Esophagus squamous epithelium (tissue), 4 donors: ENCODE results near the gene AOX1.

ENCODE experiments used
- POLR2A ChIP-seq, 4 donors: fragments of 450-650 bp; IDR thresholded peaks; one replicate each; pipeline ENCODE4 v1.6.1; 2017; ENCODE audit warnings: antibody characterized with exemption in 4 of 4, mild to moderate bottlenecking in 4 of 4, moderate library complexity in 3 of 4
- TF ChIP-seq, protein P1 (sequence below), 6 experiments: fragments of 450-650 bp in 4 of 6; fragments of 200-600 bp in 2 of 6; sonication (generic) in 2 of 6; IDR thresholded peaks; one replicate each; pipeline ENCODE4 v1.5.1; 2016 to 2019; ENCODE audit warnings: antibody characterized with exemption in 6 of 6, mild to moderate bottlenecking in 4 of 6, moderate library complexity in 4 of 6

DNA sequence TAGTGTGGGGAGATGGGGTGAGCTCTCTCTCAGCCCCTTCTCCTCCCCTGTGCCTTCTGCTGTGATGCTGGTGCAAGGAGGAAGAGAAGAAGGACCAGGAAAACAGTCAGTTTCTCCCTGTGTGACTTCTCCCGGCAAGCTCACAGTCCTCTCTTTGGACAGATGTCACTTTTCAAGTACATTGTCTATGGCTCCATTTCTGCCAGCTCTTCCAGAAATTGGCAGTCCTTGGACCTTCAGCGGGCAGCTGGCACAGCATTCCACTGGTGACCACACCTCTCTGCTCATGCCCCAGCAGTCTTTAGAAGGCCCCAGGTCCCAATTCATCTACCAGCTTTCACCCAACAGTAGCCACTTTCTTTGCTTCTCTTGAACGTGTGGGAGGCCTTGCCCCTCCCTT is 63.9 kb downstream of the AOX1 start:
- TF ChIP-seq, protein P1, sequence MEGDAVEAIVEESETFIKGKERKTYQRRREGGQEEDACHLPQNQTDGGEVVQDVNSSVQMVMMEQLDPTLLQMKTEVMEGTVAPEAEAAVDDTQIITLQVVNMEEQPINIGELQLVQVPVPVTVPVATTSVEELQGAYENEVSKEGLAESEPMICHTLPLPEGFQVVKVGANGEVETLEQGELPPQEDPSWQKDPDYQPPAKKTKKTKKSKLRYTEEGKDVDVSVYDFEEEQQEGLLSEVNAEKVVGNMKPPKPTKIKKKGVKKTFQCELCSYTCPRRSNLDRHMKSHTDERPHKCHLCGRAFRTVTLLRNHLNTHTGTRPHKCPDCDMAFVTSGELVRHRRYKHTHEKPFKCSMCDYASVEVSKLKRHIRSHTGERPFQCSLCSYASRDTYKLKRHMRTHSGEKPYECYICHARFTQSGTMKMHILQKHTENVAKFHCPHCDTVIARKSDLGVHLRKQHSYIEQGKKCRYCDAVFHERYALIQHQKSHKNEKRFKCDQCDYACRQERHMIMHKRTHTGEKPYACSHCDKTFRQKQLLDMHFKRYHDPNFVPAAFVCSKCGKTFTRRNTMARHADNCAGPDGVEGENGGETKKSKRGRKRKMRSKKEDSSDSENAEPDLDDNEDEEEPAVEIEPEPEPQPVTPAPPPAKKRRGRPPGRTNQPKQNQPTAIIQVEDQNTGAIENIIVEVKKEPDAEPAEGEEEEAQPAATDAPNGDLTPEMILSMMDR (IDR thresholded peaks at IDR 0.05), result no peak
- no peak for TF ChIP-seq POLR2A (IDR thresholded peaks at IDR 0.05)
